Common myeloid progenitor, CD34-positive (primary cell): ENCODE measurements around the gene HNRNPLL.

ENCODE experiments used
- CTCF ChIA-PET: fragments of 350-600 bp; sonication (Branson Sonifier 250); formaldehyde crosslinking; loops from one replicate; lab custom pipeline; 2021; ENCODE audit warnings: antibody characterized with exemption; lab: Charles Lee
- POLR2A ChIA-PET: fragments of 350-600 bp; sonication (Branson Sonifier 250); formaldehyde crosslinking; loops from one replicate; lab custom pipeline; 2021; ENCODE audit warnings: antibody characterized with exemption; lab: Charles Lee
- DNase-seq, 3 donors: peaks; one replicate each; pipeline versions ENCODE4 v3.0.0 to v3.0.0-alpha.2; 2013
- H3K27ac ChIP-seq, 2 experiments: 1 replicate in 1 of 2; 2 replicates in 1 of 2; pipeline ENCODE4 v1.7.0; 2013; ENCODE audit warnings: inconsistent platforms in 2 of 2, low read length in 2 of 2, mild to moderate bottlenecking in 2 of 2, low read depth in 1 of 2, moderate library complexity in 1 of 2; ENCODE audit not compliant: severe bottlenecking in 2 of 2, insufficient read depth in 1 of 2, poor library complexity in 1 of 2
- H3K27me3 ChIP-seq, 5 experiments: replicated peaks in 2 of 5; 1 replicate in 3 of 5; 2 replicates in 2 of 5; pipeline versions ENCODE4 v1.6.1 to v1.7.0; 2013; ENCODE audit warnings: low read length in 4 of 5, mild to moderate bottlenecking in 2 of 5, moderate library complexity in 2 of 5, inconsistent platforms in 1 of 5; ENCODE audit not compliant: insufficient read depth in 5 of 5, control insufficient read depth in 4 of 5
- H3K36me3 ChIP-seq, 4 experiments: 1 replicate in 2 of 4; 2 replicates in 2 of 4; pipeline versions ENCODE4 v1.6.1 to v1.7.0; 2013; ENCODE audit warnings: low read length in 3 of 4, control low read depth in 1 of 4, mild to moderate bottlenecking in 1 of 4; ENCODE audit not compliant: control insufficient read depth in 4 of 4, insufficient read depth in 4 of 4
- H3K4me1 ChIP-seq, 4 experiments: 1 replicate in 3 of 4; 2 replicates in 1 of 4; pipeline versions ENCODE4 v1.6.1 to v1.7.1; 2013; ENCODE audit warnings: low read length in 3 of 4, mild to moderate bottlenecking in 3 of 4, control low read depth in 1 of 4, inconsistent platforms in 1 of 4, moderate library complexity in 1 of 4; ENCODE audit not compliant: control insufficient read depth in 4 of 4, insufficient read depth in 4 of 4; ENCODE audit errors: control extremely low read depth in 1 of 4
- H3K4me3 ChIP-seq, 7 experiments: 1 replicate in 4 of 7; 2 replicates in 3 of 7; pipeline versions ENCODE4 v1.5.1 to v1.7.0; 2013; ENCODE audit warnings: mild to moderate bottlenecking in 7 of 7, low read length in 6 of 7, moderate library complexity in 6 of 7, inconsistent platforms in 2 of 7, low read depth in 2 of 7, control low read depth in 1 of 7; ENCODE audit not compliant: insufficient read depth in 4 of 7, control insufficient read depth in 1 of 7; ENCODE audit errors: extremely low read depth in 1 of 7
- H3K9me3 ChIP-seq, 5 experiments: 1 replicate in 4 of 5; 2 replicates in 1 of 5; pipeline versions ENCODE4 v1.6.1 to v1.7.1; 2013; ENCODE audit warnings: low read length in 4 of 5, mild to moderate bottlenecking in 2 of 5, inconsistent platforms in 1 of 5, low read depth in 1 of 5, moderate library complexity in 1 of 5; ENCODE audit not compliant: control insufficient read depth in 4 of 5, insufficient read depth in 2 of 5; ENCODE audit errors: control extremely low read depth in 1 of 5
- WGBS: methylation state at CpG from one replicate; pipeline ENCODE4 v1.1.5; 2013; ENCODE audit not compliant: insufficient coverage; 5-methylcytosine and 5-hydroxymethylcytosine counted together

HNRNPLL gene

DNA sequence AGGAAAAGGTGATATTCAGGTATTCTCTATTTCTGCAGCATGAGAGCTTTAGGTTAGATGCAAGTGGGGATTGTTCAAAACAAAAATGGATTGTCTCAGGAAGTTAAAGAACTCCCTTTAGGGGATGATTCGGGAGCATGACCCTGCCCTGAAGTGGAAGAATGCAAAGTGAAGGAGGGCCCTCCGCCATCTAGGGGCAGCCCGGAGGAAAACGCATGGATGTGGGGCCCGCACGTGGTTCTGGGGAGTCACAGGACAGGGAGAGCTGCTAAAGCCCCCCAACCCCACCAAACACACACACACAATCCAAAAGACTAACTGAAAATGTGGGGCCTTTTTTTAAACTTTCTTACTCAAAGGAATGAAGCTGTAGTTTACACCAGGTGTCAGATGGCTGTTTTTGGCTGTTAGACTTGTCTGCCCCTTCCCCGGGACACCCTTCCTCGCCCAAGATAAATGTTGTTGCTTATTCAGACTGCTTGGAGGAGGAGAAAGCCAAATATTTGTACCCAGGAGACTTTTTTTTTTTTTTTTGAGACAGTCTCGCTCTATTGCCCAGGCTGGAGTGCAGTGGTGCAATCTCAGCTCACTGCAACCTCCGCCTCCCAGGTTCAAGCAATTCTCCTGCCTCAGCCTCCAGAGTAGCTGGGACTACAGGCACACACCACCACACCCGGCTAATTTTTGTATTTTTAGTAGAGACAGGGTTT lies 78.8 kb downstream of the HNRNPLL start:
- Histone ChIP-seq H3K27me3 (peaks cover 0 to 24% (median 10%) of the 10 kb centered on the region in 5 experiments), H3K36me3 (no peaks in the 10 kb centered on the region), H3K27ac (no peak overlapping the region), H3K9me3 (no peaks in the 10 kb centered on the region), H3K4me3 (no peak overlapping the region), H3K4me1 (peaks cover 0 to 5% (median 3%) of the 10 kb centered on the region in 4 experiments)
- WGBS: 99% methylated on average over 6 of the region's 11 CpGs
- DNase-seq: no peak
- ChIA-PET CTCF (interaction anchor here (0.9 to 2.0 kb wide), 6 partner anchors 9 to 646 kb away, joined by 3 to 5 read pairs (median 3); no protein-coding TSS in a partner anchor), POLR2A (no interaction called here)

DNA sequence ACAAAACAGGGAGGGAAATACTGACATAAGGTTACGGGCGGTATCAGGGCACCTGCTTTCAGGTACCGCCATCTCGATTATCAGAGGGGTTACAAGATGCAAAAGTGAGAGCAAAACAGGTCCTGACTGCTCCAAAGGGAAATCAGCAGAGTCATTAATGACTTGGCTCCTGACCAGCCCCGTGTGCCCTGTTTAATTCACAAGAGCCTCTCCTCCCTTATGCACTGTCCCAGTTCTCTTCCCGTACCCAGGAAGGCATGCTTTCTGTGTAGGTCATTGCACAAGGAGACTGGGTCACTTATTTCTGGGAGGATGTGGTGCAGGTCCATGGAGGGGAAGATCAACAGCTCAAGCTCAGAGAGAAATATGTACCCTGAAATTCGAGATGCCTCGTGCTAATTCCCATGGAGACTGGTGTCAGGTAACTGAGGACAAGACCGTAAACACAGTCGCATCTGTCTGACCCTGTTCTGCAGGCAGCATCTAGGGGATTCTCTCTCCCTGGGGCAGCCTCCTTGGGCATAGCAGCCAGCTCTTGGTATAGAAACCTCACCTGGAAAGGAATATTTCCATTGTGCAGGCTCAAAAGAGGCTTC lies 79.9 kb downstream of the HNRNPLL start:
- H3K27ac ChIP-seq: no peak overlapping the region
- 86% methylated on average over 9 of the region's 10 CpGs for WGBS
- CTCF ChIA-PET: interaction anchor here (0.9 to 2.0 kb wide), 4 partner anchors 15 to 645 kb away, joined by 3 to 5 read pairs (median 3); no protein-coding TSS in a partner anchor
- no peaks in the 10 kb centered on the region for H3K36me3 ChIP-seq
- POLR2A ChIA-PET: no interaction called here
- no peak for DNase-seq
- H3K27me3 ChIP-seq: peaks cover 0 to 13% (median 4%) of the 10 kb centered on the region in 5 experiments
- H3K4me1 ChIP-seq: peaks cover 0 to under 1% (median 0%) of the 10 kb centered on the region in 4 experiments
- no peaks in the 10 kb centered on the region for H3K9me3 ChIP-seq
- no peak overlapping the region for H3K4me3 ChIP-seq

DNA sequence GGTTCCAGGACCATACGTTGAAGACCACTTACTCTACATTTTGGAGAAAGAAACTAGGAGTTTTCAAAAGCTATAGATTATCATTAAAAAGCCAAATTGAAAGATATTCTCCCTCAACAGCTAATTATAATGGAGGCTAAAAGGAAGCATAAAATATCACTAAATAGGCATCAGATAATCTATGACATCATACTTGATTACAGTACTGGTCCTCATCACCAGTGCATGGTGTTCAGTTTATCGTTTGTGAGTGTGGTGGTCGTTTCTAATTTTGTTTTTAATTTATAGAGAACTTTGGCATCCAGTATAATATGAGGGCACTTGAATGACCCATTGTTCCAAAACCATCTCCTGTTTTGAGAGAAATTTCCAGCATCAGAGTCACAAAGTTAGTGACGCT lies 80.9 kb downstream of the HNRNPLL start:
- peaks cover 0 to 6% (median 0%) of the 10 kb centered on the region in 5 experiments for H3K27me3 ChIP-seq
- DNase-seq: no peak
- ChIA-PET POLR2A (no interaction called here), CTCF (interaction anchor here (0.6 to 1.0 kb wide), 2 partner anchors 36 to 602 kb away, joined by 3 to 4 read pairs; no protein-coding TSS in a partner anchor)
- no peaks in the 10 kb centered on the region for H3K9me3 ChIP-seq
- no peak overlapping the region for H3K4me3 ChIP-seq
- H3K27ac ChIP-seq: no peak overlapping the region
- no peaks in the 10 kb centered on the region for H3K4me1 ChIP-seq
- no peaks in the 10 kb centered on the region for H3K36me3 ChIP-seq
- WGBS: 100% methylated on average over 1 of the region's 4 CpGs

DNA sequence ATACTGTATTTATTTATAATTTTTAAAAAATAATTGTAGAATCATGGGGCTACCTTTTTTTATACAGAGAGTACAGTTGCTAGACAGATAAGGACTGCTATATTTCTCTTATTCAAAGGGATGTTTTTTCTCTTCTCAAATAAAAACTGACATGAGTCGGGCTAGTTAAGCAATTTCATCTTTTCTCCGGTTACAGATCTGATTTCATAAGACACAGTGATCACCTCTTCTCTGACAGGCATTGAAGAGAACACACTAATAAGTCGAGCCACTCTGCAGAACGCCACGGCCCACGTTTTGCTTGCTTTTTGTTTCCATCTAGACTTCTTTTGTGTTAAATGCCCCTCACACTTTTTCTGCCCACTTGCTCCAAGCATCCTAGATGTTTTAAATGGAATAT lies 85.4 kb downstream of the HNRNPLL start:
- no peak for DNase-seq
- Histone ChIP-seq H3K36me3 (no peaks in the 10 kb centered on the region), H3K9me3 (peaks cover 0 to 1% (median 0%) of the 10 kb centered on the region in 5 experiments), H3K4me1 (no peaks in the 10 kb centered on the region), H3K4me3 (no peak overlapping the region), H3K27ac (no peak overlapping the region), H3K27me3 (no peaks in the 10 kb centered on the region)
- 100% methylated on average over 2 of the region's 6 CpGs for WGBS
- ChIA-PET CTCF (no interaction called here), POLR2A (no interaction called here)

DNA sequence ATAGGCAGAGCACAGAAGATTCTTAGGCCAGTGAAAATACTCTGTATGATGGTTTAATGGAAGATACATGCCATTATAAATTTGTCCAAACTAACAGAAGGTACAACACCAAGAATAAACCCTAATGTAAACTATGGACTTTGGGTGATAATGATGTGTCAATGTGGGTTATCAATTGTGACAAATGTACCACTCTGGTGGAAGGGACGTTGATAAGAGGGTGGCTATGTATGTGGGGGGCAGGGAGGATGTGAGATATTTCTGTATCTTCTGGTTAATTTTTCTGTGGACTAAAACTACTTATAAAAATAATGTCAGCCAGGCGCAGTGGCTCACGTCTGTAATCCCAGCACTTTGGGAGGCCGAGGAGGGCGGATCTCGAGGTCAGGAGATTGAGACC lies 86.2 kb downstream of the HNRNPLL start:
- no peak overlapping the region for H3K27ac ChIP-seq
- H3K27me3 ChIP-seq: no peaks in the 10 kb centered on the region
- 77% methylated on average over 4 of the region's 6 CpGs for WGBS
- no peak overlapping the region for H3K4me3 ChIP-seq
- no peaks in the 10 kb centered on the region for H3K36me3 ChIP-seq
- ChIA-PET CTCF (no interaction called here), POLR2A (no interaction called here)
- DNase-seq: no peak
- no peaks in the 10 kb centered on the region for H3K4me1 ChIP-seq
- peaks cover 0 to 1% (median 0%) of the 10 kb centered on the region in 5 experiments for H3K9me3 ChIP-seq

- H3K4me3 ChIP-seq: no peak overlapping the region
- no peaks in the 10 kb centered on the region for H3K4me1 ChIP-seq
- H3K27me3 ChIP-seq: no peaks in the 10 kb centered on the region
- ChIA-PET POLR2A (no interaction called here), CTCF (no interaction called here)
- no peaks in the 10 kb centered on the region for H3K36me3 ChIP-seq
- H3K27ac ChIP-seq: no peak overlapping the region
- peaks cover 0 to 1% (median 0%) of the 10 kb centered on the region in 5 experiments for H3K9me3 ChIP-seq
- WGBS: 100% methylated on average over 2 of the region's 3 CpGs
- no peak for DNase-seq
These were observed 86.6 kb downstream of the HNRNPLL start for GRCh38 chr2:38516122-38516521.
